G401 (cell line): ENCODE results near the gene SPHK1. TPM values are rescaled to one million over a fixed set of nuclear protein-coding genes. Genes with fewer than 3 reads are reported as not detected.

Source experiments
- DNase-seq: peaks from one replicate; pipeline ENCODE4 v3.0.0-alpha.2; 2015; ENCODE audit warnings: low spot score
- in situ Hi-C: cut with HindIII; loops from 2 replicates; pipeline ENCODE4 v1.10.0; 2016; ENCODE audit warnings: low sequenced_read_pairs, mixed read lengths
- total RNA-seq: library from RNA; depleted of rRNA; stranded (reverse); fragments of >200 nt; shearing (Covaris generic); gene quantifications from 2 replicates; pipeline ENCODE4 v1.2.3, GENCODE V29; 2014; rRNA removed

Gene SPHK1
- total RNA-seq, 1 experiment from 2014 or later, result 5.8 TPM

GRCh38 chr17:76422406-76422805 lies 38.0 kb downstream of the SPHK1 start:
- in situ Hi-C loops, result no loop called here
- DNase-seq, result no peak

DNA sequence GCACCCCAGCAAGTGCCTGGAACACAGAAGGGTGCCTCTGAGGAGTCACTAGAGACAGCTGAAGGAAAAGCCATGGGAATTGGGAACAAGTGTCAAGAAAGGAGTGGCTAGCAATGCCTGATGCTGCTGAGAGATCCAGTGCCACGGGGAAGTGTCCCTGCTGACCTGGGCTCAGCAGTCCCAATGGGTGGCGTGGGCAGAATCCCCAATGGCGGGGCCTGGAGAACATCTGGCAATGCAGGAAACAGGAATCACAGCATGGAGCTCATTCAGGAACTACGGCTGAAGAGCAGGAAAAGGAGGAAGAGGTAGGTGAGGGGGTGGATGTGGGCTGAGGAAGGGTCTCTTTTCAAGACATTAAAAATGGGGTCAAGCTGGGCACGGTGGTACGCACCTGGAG lies 38.5 kb downstream of the SPHK1 start:
- in situ Hi-C loops, result no loop called here
- DNase-seq, result no peak

- in situ Hi-C loops, result no loop called here
- DNase-seq, result no peak
These were observed 42.4 kb downstream of the SPHK1 start for GRCh38 chr17:76426853-76427252.

DNA sequence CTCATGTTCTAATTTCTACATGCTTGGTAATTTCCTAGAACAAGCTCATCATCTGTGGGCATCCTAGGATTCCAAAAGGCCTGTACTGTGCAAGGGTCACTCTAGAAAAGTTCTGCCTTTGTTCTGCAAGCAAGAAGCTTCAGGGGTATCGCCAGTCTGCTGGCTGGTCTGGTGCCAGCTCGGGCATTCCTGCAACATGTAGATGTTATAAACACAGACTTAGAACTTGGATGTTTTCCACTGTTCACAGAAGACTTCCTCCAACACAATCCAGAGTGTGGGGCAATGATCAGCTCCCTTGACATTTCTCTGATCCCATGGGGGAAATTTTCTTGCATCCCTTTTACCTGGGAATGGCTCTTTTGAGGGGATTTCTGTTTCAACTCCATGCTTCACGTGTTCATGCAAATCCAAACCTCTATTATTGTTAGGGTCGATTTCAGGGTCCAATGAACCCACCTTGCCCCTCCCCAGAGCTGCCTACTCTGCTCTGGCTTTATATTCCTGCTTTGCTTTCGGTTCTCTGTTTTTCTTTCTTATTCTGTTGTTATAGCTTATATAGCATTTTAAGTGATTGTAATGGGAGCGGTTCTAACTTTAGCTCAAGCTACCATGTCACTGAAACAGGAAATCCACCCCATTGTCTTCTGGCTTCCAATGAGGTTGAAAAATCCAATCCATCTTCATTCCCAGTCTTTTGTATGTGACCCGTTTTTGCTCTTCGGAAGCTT lies 43.3 kb downstream of the SPHK1 start:
- no peak for DNase-seq
- in situ Hi-C loops, result no loop called here

DNA sequence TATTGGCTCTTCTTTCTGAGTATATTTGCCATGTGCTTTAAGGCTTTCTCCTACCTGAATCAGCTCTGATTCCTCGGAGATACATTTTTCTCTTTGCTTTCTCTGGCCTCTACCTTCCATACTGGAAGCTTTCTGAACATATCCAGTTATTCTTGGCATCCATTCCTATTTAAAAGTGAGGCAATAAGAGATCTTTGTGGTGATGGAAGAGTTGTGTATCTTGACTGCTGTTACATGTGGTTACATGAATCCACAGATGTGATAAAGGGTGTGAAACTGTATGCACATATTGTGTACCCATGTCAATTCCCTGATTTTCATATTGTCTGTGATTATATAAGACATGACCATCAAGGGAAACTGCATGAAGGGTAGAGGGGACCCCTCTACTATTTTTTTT lies 44.1 kb downstream of the SPHK1 start:
- in situ Hi-C loops, result no loop called here
- DNase-seq, result no peak

DNA sequence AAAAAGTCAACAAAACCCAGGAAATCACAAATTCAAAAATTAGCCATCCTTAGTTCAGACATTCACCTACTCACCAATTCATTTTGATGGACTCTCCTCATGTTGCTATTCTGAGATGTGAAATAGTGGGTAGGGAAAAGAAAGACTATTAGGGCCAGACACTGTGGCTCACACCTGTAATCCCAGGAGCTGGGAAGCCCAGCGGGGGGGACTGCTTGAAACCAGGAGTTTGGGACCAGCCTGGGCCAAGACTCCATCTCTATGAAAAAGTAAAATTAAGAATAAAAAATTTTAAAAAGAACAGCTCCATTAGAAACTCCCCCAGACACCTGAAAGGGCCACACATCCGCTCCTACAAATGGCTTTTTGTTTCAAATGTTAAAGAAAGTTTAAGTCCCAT lies 47.1 kb downstream of the SPHK1 start:
- no peak for DNase-seq
- in situ Hi-C loops, result no loop called here

DNA sequence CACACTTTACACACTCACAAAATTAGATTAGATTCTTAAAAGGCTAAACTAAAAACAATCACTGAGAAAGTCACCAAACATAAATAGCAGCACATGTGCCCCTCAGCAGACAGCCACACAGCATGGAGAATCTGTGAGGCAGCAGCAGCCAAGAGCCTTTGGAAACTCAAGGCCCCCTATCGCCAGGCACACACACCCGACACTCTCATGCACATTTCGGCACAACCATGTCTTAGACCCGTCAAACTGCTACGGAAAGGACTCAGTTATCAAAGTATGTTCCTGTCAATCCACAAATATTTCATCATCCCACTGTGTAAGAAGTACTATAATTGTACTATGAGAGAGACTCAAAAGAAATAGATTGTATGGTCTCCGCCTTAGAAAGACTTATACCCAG lies 47.6 kb downstream of the SPHK1 start:
- peak; percentile 60 for DNase-seq
- in situ Hi-C loops, result no loop called here

DNA sequence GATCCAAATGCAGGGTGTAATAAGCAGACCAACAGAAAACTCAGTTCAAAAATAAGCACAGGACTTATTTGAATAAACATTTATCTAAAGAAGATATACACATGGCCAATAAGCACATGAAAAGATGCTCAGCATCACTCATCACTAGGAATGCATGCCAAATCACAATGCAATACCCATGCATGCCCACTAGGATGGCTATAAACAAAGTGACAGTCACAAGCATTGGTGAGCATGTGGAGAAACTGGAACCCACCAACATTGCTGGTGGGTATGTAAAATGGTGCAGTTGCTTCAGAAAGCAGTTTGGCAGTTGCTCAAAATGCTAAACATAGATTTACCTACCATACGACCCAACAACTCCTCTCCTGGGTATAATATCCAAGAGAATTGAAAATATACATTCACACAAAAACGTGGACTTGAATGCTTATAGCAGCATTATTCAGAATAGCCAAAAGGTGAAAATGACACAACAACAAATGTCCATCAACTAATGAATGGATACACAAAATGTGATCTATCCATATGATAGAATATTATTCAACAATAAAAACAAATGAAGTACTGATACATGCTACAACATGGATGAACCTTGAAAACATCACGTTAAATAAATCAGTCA lies 48.4 kb downstream of the SPHK1 start:
- no peak for DNase-seq
- in situ Hi-C loops, result no loop called here

DNA sequence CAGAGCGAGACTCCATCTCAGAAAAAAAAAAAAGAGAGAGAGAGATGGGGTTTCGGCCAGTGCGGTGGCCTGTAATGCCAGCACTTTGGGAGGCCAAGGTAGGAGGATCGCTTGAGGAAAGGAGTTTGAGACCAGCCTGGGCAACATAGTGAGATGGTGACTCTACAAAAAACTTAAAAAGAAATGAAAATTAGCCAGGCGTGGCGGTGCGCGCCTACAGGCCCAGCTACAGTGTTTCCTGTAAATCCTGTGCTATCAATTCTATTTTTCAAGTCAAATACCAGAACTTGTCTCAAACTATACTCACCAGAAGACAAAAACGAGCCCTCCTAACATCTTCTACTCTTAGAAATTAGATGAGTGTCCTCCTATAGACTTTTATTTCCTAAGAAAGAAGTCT lies 49.3 kb downstream of the SPHK1 start:
- in situ Hi-C loops, result no loop called here

DNA sequence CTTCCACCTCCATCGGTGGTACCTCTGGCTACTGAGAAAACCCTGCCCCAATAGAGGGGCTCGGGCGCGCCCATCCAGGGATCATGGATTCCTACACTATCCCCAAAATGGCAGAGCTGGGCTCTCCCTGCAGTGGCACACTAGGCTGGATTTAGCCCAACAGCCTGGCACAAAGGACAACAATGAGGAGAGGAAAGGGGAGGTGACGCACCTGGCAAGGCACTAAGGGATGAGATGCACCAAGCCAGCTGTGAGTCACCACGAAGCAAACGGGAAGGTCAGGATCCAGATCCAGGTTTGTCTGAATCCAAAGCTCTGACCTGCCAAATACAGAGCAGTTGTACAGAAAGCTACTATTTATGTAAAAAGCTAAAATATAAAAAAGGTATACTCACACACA lies 50.5 kb downstream of the SPHK1 start:
- in situ Hi-C loops, result no loop called here
- no peak for DNase-seq

More for the DNA sequence above, 49.3 kb downstream of the SPHK1 start:
- DNase-seq, result no peak

DNA sequence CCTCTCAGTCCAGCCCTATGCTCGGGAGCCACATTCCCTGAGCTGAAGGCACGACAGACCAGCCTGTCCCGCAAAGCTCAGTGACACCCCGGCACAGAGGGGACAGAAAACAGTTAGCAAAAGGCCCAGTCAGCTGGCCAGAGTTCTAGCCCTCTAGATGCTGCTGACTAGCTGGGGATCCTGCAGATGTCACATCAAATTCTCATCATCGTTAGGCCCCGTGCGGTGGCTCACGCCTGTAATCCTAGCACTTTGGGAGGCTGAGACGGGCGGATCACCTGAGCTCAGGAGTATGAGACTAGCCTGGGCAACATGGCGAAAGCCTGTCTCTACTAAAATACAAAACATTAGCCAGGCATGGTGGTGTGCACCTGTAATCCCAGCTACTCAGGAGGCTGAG lies 51.3 kb downstream of the SPHK1 start:
- in situ Hi-C loops, result no loop called here
- DNase-seq, result no peak

Other genes starting within 250 kb of the SPHK1 start
- 0.62 and 0.85 TPM in 2 replicates for gene FOXJ1, start 243.4 kb upstream of the SPHK1 start, total RNA-seq
- 4.4 and 5.5 TPM in 2 replicates for gene RNF157, start 144.1 kb upstream of the SPHK1 start, total RNA-seq
- gene UBALD2, start 119.3 kb upstream of the SPHK1 start, total RNA-seq, result 4.8 and 8.7 TPM in 2 replicates
- gene QRICH2, start 76.3 kb upstream of the SPHK1 start, total RNA-seq, result 0.47 and 1.4 TPM in 2 replicates
- 28.0 and 30.8 TPM in 2 replicates for gene PRPSAP1, start 30.7 kb upstream of the SPHK1 start, total RNA-seq
- 30.5 and 34.9 TPM in 2 replicates for gene UBE2O, start 68.5 kb downstream of the SPHK1 start, total RNA-seq
- not detected in 2 replicates for gene AANAT, start 83.0 kb downstream of the SPHK1 start, total RNA-seq
- 4.1 and 13.1 TPM in 2 replicates for gene RHBDF2, start 116.8 kb downstream of the SPHK1 start, total RNA-seq
- gene CYGB, start 153.1 kb downstream of the SPHK1 start, total RNA-seq, result 3.1 and 3.3 TPM in 2 replicates
- 9.4 and 12.2 TPM in 2 replicates for gene PRCD, start 155.4 kb downstream of the SPHK1 start, total RNA-seq
- gene ST6GALNAC2, start 201.3 kb downstream of the SPHK1 start, total RNA-seq, result 14.3 and 30.6 TPM in 2 replicates